Peyer's patch (tissue), 4 donors: ENCODE results near the gene SOWAHB.

Experiments
- POLR2A ChIP-seq, 2 donors: fragments of 450-650 bp; IDR thresholded peaks; one replicate each; pipeline ENCODE4 v1.5.1; 2017; ENCODE audit warnings: antibody characterized with exemption in 2 of 2, mild to moderate bottlenecking in 2 of 2, moderate library complexity in 2 of 2
- TF ChIP-seq, protein P1 (sequence below), 6 experiments: fragments of 450-650 bp in 4 of 6; fragments of 200-600 bp in 2 of 6; sonication (generic) in 1 of 6; IDR thresholded peaks; one replicate each; pipeline ENCODE4 v1.5.1; 2017 to 2019; ENCODE audit warnings: antibody characterized with exemption in 6 of 6, mild to moderate bottlenecking in 3 of 6, moderate library complexity in 1 of 6

DNA sequence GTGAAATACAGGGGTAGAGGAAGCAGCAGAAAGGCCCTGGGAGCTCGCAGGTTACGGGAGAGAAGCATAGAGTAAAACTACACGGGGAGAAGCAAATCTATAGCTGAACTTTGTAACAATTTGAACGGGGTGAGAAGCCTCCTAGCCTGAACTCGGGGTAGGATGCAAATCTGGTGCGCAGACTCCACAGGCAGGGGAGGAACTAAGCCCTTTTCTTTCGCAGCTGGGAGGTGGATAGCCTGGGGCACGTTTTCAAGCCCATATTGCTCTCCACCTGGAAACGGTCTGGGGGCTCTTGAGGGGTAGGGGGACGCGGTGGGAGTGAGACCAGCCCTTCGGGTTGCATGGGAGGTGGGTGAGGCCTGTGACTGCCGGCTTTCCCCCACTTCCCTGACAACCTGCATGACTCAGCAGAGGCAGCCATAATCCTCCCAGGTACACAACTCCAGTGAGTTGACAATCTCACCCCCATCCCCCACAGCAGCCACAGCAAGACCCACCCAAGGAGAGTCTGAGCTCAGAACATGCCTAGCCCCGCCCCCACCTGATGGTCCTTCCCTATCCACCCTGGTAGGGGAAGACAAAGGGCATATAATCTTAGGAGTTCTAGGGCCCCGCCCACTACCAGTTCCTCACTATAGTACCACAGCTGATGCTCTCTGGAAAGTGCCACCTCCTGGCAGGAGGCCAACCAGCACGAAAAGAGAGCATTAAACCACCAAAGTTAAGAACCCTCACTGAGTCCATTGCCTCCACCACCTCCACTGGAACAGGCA is 29.9 kb downstream of the SOWAHB start:
- no peak for TF ChIP-seq POLR2A (IDR thresholded peaks at IDR 0.05)
- TF ChIP-seq, protein P1, sequence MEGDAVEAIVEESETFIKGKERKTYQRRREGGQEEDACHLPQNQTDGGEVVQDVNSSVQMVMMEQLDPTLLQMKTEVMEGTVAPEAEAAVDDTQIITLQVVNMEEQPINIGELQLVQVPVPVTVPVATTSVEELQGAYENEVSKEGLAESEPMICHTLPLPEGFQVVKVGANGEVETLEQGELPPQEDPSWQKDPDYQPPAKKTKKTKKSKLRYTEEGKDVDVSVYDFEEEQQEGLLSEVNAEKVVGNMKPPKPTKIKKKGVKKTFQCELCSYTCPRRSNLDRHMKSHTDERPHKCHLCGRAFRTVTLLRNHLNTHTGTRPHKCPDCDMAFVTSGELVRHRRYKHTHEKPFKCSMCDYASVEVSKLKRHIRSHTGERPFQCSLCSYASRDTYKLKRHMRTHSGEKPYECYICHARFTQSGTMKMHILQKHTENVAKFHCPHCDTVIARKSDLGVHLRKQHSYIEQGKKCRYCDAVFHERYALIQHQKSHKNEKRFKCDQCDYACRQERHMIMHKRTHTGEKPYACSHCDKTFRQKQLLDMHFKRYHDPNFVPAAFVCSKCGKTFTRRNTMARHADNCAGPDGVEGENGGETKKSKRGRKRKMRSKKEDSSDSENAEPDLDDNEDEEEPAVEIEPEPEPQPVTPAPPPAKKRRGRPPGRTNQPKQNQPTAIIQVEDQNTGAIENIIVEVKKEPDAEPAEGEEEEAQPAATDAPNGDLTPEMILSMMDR (IDR thresholded peaks at IDR 0.05) = no peak
